GM20000 (cell line): ENCODE measurements around the gene EDA2R.

Source experiments
- DNase-seq: peaks from one replicate; pipeline ENCODE4 v3.0.0; 2012; ENCODE audit warnings: low spot score
- TF ChIP-seq, protein P1 (sequence below): IDR thresholded peaks from 2 replicates; pipeline ENCODE4 v1.5.1; 2012; ENCODE audit warnings: mild to moderate bottlenecking, control low read depth; ENCODE audit errors: extremely low read depth, missing control alignments

EDA2R gene

DNA sequence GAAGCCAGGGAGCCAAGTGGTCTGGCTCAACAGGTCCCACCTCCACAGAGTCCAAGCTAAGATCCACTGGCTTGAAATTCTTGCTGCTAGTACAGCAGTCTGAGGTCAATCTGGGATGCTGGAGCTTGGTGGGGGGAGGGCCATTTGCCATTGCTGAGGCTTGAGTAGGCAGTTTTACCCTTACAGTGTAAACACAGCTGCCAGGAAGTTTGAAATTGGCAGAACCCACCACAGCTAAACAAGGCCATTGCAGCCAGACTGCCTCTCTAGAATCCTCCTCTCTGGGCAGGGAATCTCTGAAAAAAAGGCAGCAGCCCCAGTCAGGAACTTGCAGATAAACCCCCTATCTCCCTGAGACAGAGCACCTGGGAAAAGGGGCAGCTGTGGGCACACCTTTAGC is 84.9 kb downstream of the EDA2R start:
- TF ChIP-seq, protein P1, sequence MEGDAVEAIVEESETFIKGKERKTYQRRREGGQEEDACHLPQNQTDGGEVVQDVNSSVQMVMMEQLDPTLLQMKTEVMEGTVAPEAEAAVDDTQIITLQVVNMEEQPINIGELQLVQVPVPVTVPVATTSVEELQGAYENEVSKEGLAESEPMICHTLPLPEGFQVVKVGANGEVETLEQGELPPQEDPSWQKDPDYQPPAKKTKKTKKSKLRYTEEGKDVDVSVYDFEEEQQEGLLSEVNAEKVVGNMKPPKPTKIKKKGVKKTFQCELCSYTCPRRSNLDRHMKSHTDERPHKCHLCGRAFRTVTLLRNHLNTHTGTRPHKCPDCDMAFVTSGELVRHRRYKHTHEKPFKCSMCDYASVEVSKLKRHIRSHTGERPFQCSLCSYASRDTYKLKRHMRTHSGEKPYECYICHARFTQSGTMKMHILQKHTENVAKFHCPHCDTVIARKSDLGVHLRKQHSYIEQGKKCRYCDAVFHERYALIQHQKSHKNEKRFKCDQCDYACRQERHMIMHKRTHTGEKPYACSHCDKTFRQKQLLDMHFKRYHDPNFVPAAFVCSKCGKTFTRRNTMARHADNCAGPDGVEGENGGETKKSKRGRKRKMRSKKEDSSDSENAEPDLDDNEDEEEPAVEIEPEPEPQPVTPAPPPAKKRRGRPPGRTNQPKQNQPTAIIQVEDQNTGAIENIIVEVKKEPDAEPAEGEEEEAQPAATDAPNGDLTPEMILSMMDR = no peak
- no peak for DNase-seq

DNA sequence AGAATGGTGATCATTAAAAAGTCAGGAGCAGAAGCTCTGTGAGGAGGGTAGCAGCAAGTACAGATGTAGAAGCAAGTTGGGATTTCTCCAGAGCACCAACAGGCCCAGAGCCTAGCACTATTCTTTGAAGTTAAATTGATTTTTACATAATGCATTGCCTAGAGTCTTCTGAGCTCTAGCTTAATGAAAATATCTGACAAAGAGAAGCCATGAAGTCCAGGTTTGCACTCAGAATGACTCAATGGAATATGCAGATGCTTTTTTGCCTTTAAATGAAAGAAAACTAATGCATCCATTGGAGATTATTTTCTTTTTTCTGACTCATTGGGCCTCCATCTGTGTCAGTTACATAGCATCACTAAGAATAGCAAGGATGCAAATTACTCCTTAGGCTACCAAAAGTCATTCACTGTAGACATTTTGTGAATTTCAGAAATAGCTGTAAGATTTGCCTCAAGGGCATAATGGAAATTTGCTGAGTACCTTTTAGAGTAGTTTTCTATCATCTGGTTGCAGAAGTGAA is 91.0 kb downstream of the EDA2R start:
- TF ChIP-seq, protein P1 = no peak

More for the DNA sequence above, 91.0 kb downstream of the EDA2R start:
- no peak for DNase-seq
